ENCODE data around the gene LYPD8.

Gene LYPD8

GRCh38 chr1:248710305-248710900 lies 45.2 kb downstream of the LYPD8 start:
- Histone ChIP-seq H3K27me3 (peaks cover 0 to 3% of the 10 kb centered on the region in 2 donors), H3K27ac (no peak overlapping the region), H3K4me3 (no peak overlapping the region), H3K36me3 (no peaks in the 10 kb centered on the region), H3K9me3 (no peaks in the 10 kb centered on the region), H3K4me1 (no peaks in the 10 kb centered on the region)
- DNase-seq: no peak
- intact Hi-C loops (cut with DNase I; ENCODE audit: low total_unique reads): no loop called here
- no peak for TF ChIP-seq CTCF (IDR thresholded peaks at IDR 0.05)

DNA sequence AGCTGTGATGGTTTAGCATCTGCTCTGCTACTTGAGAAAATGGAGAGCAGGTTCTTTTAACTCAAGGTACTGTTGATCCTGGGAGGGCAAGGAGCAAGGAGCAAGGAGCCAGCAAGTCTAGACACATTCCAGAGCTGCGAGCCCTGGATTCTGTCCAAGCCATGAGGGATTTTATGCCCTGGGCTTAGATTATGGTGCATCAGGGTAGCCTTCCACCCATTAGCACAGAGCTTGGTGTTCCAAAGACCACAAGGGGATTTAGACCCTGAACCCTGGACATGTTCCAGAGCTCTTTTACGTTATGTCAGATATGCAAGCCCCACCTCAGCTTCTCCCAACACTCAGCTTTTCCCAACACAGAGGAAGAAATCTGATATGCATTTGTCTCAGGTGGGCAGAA lies 51.0 kb downstream of the LYPD8 start:
- H3K4me3 ChIP-seq: no peak overlapping the region
- H3K27ac ChIP-seq: no peak overlapping the region
- intact Hi-C loops (cut with DNase I; ENCODE audit: low total_unique reads): no loop called here
- no peaks in the 10 kb centered on the region for H3K4me1 ChIP-seq
- no peaks in the 10 kb centered on the region for H3K27me3 ChIP-seq
- H3K9me3 ChIP-seq: no peaks in the 10 kb centered on the region
- DNase-seq: no peak
- H3K36me3 ChIP-seq: no peaks in the 10 kb centered on the region
- TF ChIP-seq CTCF (IDR thresholded peaks at IDR 0.05): no peak

DNA sequence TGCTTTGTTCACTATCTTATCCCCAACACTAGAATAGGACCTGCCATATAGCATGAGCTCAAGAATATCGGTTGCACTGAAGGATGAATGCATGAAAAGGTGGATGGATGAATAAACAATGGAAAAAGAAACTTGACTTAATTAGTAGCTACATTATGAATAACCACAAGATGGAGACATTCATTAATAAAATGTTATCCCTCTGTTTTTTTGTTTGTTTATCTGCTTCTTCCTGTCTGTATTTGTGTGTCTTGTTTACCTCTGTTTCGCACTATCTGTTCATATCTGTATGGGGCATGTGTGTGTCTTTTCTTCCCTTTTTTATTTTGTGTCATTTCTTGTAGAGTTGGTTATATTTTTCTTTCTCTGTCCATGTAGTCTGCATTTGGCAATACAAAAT lies 51.9 kb downstream of the LYPD8 start:
- Histone ChIP-seq H3K9me3 (no peaks in the 10 kb centered on the region), H3K27me3 (no peaks in the 10 kb centered on the region), H3K27ac (no peak overlapping the region), H3K4me1 (no peaks in the 10 kb centered on the region), H3K36me3 (no peaks in the 10 kb centered on the region), H3K4me3 (no peak overlapping the region)
- no peak for TF ChIP-seq CTCF (IDR thresholded peaks at IDR 0.05)
- no peak for DNase-seq
- intact Hi-C loops (cut with DNase I; ENCODE audit: low total_unique reads): no loop called here

DNA sequence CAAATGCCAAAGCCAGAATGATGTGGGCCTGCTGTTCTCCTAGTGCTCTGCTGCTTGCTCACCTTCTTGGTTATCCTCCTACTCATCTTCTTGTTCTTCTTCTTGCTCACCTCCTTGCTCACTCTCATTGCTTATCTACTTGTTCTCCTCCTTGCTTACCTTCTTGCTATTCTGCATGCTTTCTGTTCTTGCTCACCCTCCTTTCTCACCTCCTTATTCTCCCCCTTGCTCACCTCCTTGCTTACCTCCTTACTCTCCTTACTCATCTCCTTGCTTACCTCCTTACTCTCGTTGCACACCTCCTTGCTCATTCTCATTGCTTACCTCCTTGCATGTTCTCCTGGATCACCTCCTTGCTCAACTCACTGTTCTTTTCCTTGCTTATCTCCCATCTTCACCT lies 52.8 kb downstream of the LYPD8 start, which contains the start of gene OR14I1:
Gene OR14I1 (minus strand): TSS at position 53 of the 400 bp plus-strand sequence.
- Histone ChIP-seq H3K9me3 (no peaks in the 10 kb centered on the region), H3K27me3 (no peaks in the 10 kb centered on the region), H3K4me1 (no peaks in the 10 kb centered on the region), H3K27ac (no peak within 1 kb of the TSS), H3K36me3 (no peaks in the 10 kb centered on the region), H3K4me3 (no peak within 1 kb of the TSS)
- DNase-seq: no peak
- intact Hi-C loops (cut with DNase I; ENCODE audit: low total_unique reads): no loop called here
- TF ChIP-seq CTCF (IDR thresholded peaks at IDR 0.05): no peak

- H3K9me3 ChIP-seq: no peaks in the 10 kb centered on the region
- peaks cover 0 to 7% (median 0%) of the 10 kb centered on the region in 4 donors for H3K4me1 ChIP-seq
- no peak overlapping the region for H3K27ac ChIP-seq
- no peak for DNase-seq
- no peak for TF ChIP-seq CTCF (IDR thresholded peaks at IDR 0.05)
- H3K4me3 ChIP-seq: no peak overlapping the region
- no peaks in the 10 kb centered on the region for H3K27me3 ChIP-seq
- H3K36me3 ChIP-seq: no peaks in the 10 kb centered on the region
- intact Hi-C loops (cut with DNase I; ENCODE audit: low total_unique reads): no loop called here
Measured at GRCh38 chr1:248699099-248699498, 56.5 kb downstream of the LYPD8 start.

DNA sequence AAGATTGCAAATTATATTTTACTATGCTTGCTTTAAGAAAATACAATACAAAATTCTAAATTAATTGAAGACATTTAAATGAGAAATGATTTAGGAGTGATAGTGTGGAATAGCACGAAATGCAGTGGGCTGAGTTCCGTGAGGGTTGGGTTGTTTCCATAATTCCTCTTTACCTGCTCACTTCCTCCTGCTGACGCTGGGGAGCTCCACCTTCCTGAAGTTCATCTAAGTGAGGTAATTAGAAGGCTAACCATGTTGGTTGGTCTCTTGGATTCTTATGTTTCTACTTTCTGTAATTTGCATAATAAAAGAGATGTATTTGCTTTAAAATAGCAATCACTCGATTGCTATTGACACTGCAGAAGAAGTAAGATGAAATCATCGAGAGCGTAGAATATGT lies 57.7 kb downstream of the LYPD8 start:
- Histone ChIP-seq H3K4me3 (no peak overlapping the region), H3K9me3 (no peaks in the 10 kb centered on the region), H3K27ac (no peak overlapping the region), H3K27me3 (no peaks in the 10 kb centered on the region), H3K4me1 (peaks cover 0 to 7% (median 0%) of the 10 kb centered on the region in 4 donors), H3K36me3 (no peaks in the 10 kb centered on the region)
- DNase-seq: no peak
- TF ChIP-seq CTCF (IDR thresholded peaks at IDR 0.05): no peak
- intact Hi-C loops (cut with DNase I; ENCODE audit: low total_unique reads): no loop called here

All from tibial artery (tissue), 4 donors.